ENCODE data around the gene FMNL1.
A peak's percentile ranks its signal among the peaks of the same experiment; 100 is the strongest.

The FMNL1 gene

GRCh38 chr17:45260204-45260783 lies 38.6 kb downstream of the FMNL1 start:
- peaks cover 17% of the 10 kb centered on the region for H3K36me3 ChIP-seq (ENCODE audit: low read depth)
- TF ChIP-seq, protein P1, sequence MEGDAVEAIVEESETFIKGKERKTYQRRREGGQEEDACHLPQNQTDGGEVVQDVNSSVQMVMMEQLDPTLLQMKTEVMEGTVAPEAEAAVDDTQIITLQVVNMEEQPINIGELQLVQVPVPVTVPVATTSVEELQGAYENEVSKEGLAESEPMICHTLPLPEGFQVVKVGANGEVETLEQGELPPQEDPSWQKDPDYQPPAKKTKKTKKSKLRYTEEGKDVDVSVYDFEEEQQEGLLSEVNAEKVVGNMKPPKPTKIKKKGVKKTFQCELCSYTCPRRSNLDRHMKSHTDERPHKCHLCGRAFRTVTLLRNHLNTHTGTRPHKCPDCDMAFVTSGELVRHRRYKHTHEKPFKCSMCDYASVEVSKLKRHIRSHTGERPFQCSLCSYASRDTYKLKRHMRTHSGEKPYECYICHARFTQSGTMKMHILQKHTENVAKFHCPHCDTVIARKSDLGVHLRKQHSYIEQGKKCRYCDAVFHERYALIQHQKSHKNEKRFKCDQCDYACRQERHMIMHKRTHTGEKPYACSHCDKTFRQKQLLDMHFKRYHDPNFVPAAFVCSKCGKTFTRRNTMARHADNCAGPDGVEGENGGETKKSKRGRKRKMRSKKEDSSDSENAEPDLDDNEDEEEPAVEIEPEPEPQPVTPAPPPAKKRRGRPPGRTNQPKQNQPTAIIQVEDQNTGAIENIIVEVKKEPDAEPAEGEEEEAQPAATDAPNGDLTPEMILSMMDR (IDR thresholded peaks at IDR 0.05; ENCODE audit: poor library complexity, severe bottlenecking) = no peak
- no peak overlapping the region for H3K4me3 ChIP-seq (ENCODE audit: severe bottlenecking)
- DNase-seq (ENCODE audit: low spot score) = no peak
- no peaks in the 10 kb centered on the region for H3K27me3 ChIP-seq (ENCODE audit: insufficient read depth, poor library complexity, severe bottlenecking)
- no peak for ATAC-seq (ENCODE audit: low read depth)
- peaks cover 7% of the 10 kb centered on the region for H3K4me1 ChIP-seq (ENCODE audit: insufficient read depth, poor library complexity, severe bottlenecking)
- no peak overlapping the region for H3K27ac ChIP-seq (ENCODE audit: poor library complexity, severe bottlenecking)
- H3K9me3 ChIP-seq (ENCODE audit: severe bottlenecking) = no peaks in the 10 kb centered on the region

GRCh38 chr17:45261577-45262515 lies 40.2 kb downstream of the FMNL1 start, which contains the start of gene SPATA32:
TSS of gene SPATA32 (minus strand) at chr17:45262094. CDS start at chr17:45262016, 78 bp downstream.
- Histone ChIP-seq H3K27me3 (ENCODE audit: insufficient read depth, poor library complexity, severe bottlenecking) (no peaks in the 10 kb centered on the region), H3K9me3 (ENCODE audit: severe bottlenecking) (no peaks in the 10 kb centered on the region), H3K27ac (ENCODE audit: poor library complexity, severe bottlenecking) (no peak within 1 kb of the TSS), H3K36me3 (ENCODE audit: low read depth) (peaks cover 32% of the 10 kb centered on the region), H3K4me1 (ENCODE audit: insufficient read depth, poor library complexity, severe bottlenecking) (peaks cover 7% of the 10 kb centered on the region), H3K4me3 (ENCODE audit: severe bottlenecking) (peak within 1 kb of the TSS; percentile 24)
- DNase-seq (ENCODE audit: low spot score) (no peak), ATAC-seq (ENCODE audit: low read depth) (peak; percentile 67)
- TF ChIP-seq, protein P1 (IDR thresholded peaks at IDR 0.05; ENCODE audit: poor library complexity, severe bottlenecking) = no peak

DNA sequence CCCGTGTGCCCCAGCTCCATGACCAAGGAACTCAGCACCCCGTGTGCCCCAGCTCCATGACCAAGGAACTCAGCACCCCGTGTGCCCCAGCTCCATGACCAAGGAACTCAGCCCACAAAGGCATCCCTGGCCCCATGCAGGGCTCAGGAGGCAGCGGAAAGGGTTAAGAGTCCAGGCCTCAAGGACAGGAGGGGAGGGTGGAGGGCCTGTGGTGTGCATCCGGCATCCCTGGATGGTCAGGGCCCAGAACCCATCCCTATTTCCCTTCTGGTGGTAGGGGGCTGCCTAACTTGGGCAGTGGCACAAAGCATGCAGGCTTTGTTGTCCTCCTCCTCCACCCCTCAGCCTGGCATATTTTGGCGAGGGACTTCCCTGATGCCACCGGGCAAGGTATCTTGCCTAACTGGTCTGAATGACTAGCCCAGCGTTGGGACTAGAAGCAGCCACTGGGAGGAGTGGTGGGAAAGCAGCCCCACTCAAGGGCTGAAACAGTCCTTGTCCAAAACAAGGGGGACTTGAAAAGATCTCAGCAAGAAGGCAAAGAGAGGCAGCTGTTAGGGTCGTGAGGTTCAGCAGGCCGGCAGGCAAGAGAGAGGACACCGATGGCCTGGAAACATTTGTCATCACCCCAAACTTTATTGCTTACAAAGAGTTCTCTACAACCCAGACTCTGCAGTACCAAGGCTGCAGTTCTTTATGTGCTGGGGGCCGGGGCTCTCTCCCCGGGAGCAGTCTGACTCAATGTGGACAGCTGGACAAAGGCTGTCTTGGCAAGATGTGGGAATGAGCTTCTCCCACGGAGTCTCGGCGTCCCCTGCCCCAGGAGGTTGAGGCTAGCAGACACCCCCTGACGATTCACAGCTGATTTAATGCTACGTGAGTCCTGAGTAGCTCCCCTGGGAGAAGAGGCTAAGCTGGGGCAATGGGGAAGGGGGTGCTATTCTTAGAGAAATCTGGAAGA lies 41.1 kb downstream of the FMNL1 start:
- Histone ChIP-seq H3K4me1 (ENCODE audit: insufficient read depth, poor library complexity, severe bottlenecking) (peaks cover 7% of the 10 kb centered on the region), H3K36me3 (ENCODE audit: low read depth) (peaks cover 42% of the 10 kb centered on the region), H3K27ac (ENCODE audit: poor library complexity, severe bottlenecking) (no peak overlapping the region), H3K4me3 (ENCODE audit: severe bottlenecking) (peak overlapping the region; percentile 24), H3K27me3 (ENCODE audit: insufficient read depth, poor library complexity, severe bottlenecking) (no peaks in the 10 kb centered on the region), H3K9me3 (ENCODE audit: severe bottlenecking) (no peaks in the 10 kb centered on the region)
- TF ChIP-seq, protein P1 (IDR thresholded peaks at IDR 0.05; ENCODE audit: poor library complexity, severe bottlenecking) = peak; percentile 7
- ATAC-seq (ENCODE audit: low read depth) (peak; percentile 27), DNase-seq (ENCODE audit: low spot score) (no peak)

GRCh38 chr17:45263477-45263860 lies 41.8 kb downstream of the FMNL1 start:
- Histone ChIP-seq H3K27me3 (ENCODE audit: insufficient read depth, poor library complexity, severe bottlenecking) (no peaks in the 10 kb centered on the region), H3K4me3 (ENCODE audit: severe bottlenecking) (no peak overlapping the region), H3K36me3 (ENCODE audit: low read depth) (peaks cover 48% of the 10 kb centered on the region), H3K4me1 (ENCODE audit: insufficient read depth, poor library complexity, severe bottlenecking) (peaks cover 7% of the 10 kb centered on the region), H3K27ac (ENCODE audit: poor library complexity, severe bottlenecking) (no peak overlapping the region), H3K9me3 (ENCODE audit: severe bottlenecking) (no peaks in the 10 kb centered on the region)
- DNase-seq (ENCODE audit: low spot score) = no peak
- TF ChIP-seq, protein P1 (IDR thresholded peaks at IDR 0.05; ENCODE audit: poor library complexity, severe bottlenecking) = no peak
- no peak for ATAC-seq (ENCODE audit: low read depth)

Data from RWPE2 (cell line).